Skin epidermis (tissue), 12 donors: ENCODE data around the gene CCDC24.

Experiments
- H3K27ac ChIP-seq, 21 experiments: fragments of 200-600 bp; sonication (generic) in 11 of 21; one replicate each; pipeline ENCODE4 v1.5.0; 2020; ENCODE audit warnings: mild to moderate bottlenecking in 3 of 21, inconsistent platforms in 2 of 21, moderate library complexity in 2 of 21
- H3K4me3 ChIP-seq, 7 experiments: fragments of 200-600 bp; sonication (generic) in 2 of 7; one replicate each; pipeline ENCODE4 v1.5.0; 2020; ENCODE audit warnings: inconsistent platforms in 2 of 7, mild to moderate bottlenecking in 2 of 7, moderate library complexity in 1 of 7

CCDC24 gene

DNA sequence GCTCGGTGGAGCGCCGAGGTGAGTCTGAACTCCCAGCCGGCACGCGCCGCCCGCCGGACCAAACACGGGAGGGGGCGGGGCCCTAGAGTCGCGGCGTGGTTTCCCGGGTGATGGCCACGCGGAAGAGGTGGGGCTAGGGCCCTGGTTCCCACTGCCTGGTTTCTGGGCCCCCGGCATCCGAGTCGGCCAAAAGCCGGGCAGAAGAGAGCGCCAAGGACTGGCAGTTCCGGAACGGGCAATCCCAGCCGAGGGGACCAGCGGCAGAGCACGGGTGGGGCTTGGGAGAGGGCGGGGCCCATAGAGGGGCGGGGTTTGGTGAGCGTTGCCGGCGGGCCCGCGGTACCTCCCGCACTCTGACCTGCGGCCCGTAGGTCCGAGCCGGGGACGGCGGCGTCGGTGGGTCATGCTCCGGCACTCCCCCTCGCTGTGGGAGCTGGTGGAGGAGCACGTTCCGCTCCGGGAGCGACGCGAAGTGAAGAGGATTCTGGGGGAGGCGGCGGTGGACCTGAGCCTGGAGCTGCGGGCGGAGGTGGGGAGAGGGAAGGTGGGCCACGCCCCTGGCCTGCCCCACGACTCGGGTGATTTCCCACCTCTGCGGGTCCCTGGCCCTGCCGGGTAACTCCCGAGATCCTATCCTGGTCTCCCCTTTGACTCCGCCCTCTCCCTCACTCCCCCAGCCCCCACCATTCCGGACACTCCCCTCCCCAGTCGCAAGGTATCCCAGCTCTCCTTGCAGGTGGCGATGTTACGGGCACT is at the start of gene CCDC24:
TSS of gene CCDC24 (plus strand) at position 124 of the 756 bp plus-strand sequence. CDS start at position 404, 280 bp downstream.
- H3K27ac ChIP-seq, result peak within 1 kb of the TSS in 19 of 21 experiments; percentile 34 to 86 (median 72)
- H3K4me3 ChIP-seq, result peak within 1 kb of the TSS; percentile 37 to 75 (median 66)

DNA sequence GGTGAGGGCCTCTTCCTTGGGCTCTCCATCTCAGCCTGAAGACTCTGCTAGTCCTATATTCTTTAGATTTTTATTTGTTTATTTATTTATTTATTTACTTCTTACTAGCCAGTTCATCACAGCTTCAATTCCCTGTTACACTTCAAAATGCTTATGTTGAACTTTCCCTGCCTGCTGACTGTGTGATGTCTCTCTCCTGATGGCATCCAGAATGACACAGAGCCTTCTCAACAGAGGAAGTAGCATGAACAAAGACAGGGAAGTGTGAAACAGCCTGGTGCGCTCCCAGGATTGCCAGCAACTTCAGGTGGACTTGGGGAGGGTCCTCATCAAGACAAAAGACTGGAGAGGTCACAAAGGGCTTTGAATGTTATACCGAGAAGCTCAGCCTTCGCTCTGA is 49.0 kb upstream of the CCDC24 start:
- Histone ChIP-seq H3K27ac (no peak overlapping the region), H3K4me3 (no peak overlapping the region)

DNA sequence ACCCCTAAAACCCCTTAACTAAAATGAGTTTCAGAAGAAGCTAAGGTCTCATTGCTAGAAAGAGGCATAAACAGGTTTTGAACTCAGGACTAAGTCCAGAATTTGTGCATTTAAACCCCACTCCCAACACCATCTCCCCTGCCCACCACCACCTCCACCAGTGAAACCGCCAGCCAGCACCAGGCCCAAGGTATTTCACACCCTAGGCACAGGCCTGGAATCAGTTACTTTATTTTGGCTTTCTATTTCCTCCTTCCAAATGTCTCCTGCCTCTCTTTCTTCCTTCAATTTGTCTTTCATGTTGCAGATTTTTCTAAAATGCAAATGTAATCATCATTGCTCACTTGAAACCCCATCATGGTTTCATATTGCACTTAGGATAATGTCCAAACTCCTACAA is 46.5 kb upstream of the CCDC24 start:
- H3K4me3 ChIP-seq, result no peak overlapping the region
- H3K27ac ChIP-seq, result no peak overlapping the region

GRCh38 chr1:43945674-43946235 is 45.6 kb upstream of the CCDC24 start:
- Histone ChIP-seq H3K4me3 (peak overlapping the region; percentile 58 to 86 (median 64)), H3K27ac (peak overlapping the region; percentile 32 to 100 (median 99))

DNA sequence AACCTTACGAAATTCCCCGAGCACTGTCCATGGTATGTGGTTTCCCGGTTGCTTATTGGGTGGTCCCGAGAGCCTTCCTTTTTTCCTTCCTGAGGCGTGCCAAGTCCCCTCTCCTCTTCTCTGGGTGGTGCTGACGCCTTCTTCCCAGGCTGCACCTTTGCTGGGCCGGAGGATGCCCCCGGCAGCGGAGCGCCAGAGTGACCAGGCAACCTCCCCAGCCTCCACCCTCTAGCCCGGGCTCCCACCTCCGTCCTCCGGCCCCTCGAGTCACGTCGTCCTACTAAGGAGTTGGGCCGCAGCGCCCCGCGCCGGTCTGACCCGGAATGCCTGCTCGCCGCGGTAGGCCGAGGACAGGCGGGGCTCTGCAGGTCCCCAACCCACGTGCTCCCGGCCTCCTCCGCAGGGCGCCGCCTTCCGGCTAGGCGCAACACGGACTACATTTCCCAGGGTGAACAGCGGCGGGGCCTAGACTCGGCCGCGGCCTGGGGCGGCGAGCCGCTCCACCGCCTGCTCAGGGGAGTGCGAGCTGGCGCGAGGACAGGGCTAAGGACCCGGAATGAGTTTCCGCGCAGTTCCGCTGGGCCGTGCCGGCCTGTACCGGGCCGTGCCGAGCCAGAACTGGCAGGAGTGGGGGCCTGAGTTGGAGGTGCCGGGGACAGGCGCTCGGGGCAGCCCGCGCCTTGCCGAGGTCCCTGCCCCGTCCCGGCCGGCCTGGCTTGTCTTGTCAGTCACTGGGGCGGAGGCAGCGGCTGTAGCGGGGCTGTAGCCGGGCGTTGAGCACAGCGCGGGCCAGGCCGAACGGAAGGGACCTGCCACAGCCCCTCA is 45.0 kb upstream of the CCDC24 start, which contains the start of gene IPO13:
TSS of gene IPO13 (plus strand) at position 715 of the 825 bp plus-strand sequence. CDS start 651 bp downstream, outside the sequence.
- Histone ChIP-seq H3K4me3 (peak within 1 kb of the TSS; percentile 58 to 86 (median 64)), H3K27ac (peak within 1 kb of the TSS; percentile 84 to 100 (median 99))

GRCh38 chr1:43947061-43947873 is 44.1 kb upstream of the CCDC24 start:
- H3K4me3 ChIP-seq, result peak overlapping the region; percentile 58 to 86 (median 64)
- H3K27ac ChIP-seq, result peak overlapping the region; percentile 84 to 100 (median 99)

DNA sequence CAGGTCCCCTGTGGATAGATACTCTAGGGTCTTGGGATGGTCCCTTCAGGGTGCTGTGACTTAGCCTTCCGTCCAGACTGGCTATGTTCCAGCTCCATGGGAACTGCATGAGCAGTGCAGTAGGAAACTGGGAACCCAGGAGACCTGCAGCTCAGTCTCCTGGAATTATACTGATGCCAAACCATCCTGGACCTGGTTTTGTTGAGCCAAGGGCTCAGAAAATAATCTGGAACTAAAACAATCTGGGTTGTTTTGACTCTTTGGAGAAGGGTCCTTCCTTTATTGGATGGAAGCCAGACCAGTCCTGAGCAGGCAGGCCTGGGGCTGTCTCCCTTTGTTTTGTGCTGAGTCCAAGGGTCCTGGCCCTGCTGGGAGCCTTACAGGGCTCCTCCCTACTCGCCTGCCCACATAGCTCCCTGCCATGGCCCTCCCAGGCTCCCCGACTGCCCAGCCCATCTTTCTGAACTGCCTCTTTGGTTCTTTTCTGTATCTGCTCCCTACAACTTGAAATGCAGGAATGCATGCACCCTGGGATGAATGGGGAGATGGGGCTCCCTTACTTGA is 43.4 kb upstream of the CCDC24 start:
- H3K4me3 ChIP-seq, result peak overlapping the region in 6 of 7 experiments; percentile 58 to 71 (median 63)

GRCh38 chr1:43949678-43950077 is 41.7 kb upstream of the CCDC24 start:
- H3K4me3 ChIP-seq, result no peak overlapping the region
- H3K27ac ChIP-seq, result no peak overlapping the region

More for the DNA sequence above, 43.4 kb upstream of the CCDC24 start:
- peak overlapping the region in 11 of 21 experiments; percentile 84 to 99 (median 98) for H3K27ac ChIP-seq

DNA sequence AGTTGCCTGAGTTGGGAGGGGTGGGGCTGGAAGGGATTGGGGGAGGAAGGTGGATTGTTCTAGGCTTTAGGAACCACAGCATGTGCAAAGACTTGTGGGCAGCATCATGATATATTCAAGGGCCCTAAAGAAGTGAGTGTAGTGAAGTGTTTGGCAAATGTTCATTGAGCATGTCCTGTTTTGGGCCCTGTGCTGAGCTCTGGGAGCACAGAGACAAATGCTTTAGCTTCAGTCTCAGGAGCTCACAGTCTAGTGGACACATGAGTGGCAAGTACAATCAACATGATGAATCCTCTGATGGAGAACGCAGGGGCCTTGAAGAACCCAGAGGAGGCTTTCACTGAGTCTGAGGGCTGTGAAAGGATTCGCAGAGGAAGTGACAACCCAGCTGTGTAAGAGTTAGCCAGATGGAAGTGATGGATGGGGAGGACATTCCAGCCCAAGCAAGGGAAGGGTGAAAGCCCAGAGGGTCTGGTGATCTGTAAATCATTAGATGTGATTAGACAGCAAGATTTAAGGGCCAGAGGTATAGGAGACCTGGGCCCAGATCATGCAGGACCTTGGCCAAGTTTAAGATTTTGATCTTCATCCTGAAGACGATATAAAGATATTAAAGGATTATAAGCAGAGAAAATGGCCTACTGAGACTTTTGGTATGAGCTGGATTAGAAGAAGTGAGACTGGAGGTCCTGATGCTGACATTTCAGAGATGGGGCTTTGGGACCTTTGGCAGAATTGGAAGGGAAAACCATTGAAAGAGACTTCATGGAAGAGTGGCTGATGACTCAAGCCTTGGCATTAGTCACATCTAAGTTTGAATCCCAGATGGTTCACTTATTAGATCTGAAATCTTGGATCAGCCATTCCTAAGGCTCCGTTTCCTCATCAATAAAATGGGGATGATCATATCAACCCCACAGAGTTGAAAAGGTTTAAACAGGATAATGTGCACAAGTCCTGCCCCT is 40.1 kb upstream of the CCDC24 start:
- Histone ChIP-seq H3K27ac (no peak overlapping the region), H3K4me3 (no peak overlapping the region)

DNA sequence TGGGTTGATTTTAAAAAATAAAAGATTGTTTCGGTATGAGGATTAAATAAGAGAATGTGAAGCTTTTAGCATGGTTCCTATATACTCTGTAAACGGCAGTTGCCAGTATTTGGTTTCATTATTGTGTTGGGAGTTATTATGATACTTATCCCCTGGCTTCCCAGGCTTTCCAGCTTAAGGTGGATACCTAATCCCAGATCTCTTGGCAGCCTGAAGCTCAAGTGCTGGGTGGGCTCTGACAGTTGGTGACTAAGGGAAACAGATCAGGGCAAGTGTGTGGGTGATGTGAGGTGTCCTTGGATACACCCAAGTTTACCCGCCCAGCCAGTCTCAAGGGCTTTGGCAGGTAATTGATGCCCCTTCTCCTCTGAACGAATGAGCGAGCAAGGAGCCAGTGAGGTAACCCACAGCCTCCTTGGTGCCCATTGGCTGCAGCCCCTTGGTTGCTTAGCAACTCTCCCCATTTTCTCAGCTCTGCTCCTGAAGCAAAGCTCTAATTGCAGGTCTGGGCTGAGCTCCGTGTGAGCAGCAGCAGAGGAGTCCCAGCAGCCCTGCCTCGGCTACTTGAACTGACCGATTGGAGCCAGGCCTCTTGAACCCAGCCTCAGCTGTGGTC is 38.6 kb upstream of the CCDC24 start:
- no peak overlapping the region for H3K4me3 ChIP-seq
- no peak overlapping the region for H3K27ac ChIP-seq

DNA sequence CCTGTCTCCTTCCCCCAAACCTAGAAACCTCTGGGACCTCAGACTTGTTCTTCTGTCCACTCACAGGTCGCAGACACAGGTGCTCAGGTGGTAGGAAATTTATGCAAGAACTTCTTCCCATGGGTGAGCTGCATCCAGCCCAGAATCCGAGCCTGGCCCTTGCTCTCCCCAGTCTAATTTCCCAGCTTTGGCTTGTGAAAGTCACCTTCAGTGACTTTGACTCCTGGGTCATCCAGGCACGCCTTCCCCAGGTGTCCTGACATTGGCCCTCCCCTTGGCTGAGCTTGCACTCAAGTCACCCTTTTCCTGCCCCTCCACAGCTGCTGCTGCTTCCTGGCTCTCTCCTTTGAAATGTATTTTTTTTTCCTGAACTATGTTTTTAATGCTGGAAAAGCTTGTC is 38.0 kb upstream of the CCDC24 start:
- Histone ChIP-seq H3K27ac (no peak overlapping the region), H3K4me3 (no peak overlapping the region)

DNA sequence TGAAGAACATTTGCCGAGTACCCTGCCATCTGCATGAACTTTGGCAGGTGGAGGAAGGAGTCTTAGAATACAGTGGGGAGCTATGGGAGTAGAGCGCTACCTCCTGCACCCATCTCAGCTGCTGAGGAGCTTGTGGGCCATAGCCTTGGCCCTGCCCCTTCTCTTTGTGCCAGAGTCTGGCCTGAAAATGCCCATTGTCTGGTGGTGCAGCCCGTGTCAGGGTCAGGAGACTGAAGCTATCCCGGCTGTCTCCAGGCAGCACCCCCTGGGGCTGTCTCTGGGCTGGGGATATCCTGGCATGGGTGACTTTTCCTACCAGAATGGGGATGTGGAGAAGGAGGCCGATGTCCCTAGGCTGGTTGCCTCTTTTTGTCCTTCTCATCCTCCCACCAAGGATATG is 37.4 kb upstream of the CCDC24 start:
- Histone ChIP-seq H3K27ac (no peak overlapping the region), H3K4me3 (no peak overlapping the region)

DNA sequence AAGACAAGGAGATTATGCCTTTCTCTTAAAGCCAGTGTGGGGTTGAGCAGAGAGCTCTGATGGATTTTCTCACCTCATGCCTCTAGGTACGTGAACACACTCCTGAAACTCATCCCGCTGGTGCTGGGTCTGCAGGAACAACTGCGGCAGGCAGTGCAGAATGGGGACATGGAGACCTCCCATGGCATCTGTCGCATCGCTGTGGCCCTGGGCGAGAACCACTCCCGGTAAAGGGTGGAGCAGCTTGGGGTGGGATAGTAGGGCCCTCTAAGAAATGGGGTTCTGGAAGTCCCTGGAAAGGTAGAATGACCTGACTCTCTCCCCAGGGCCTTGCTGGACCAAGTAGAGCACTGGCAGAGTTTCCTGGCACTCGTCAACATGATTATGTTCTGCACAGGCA is 35.2 kb upstream of the CCDC24 start:
- Histone ChIP-seq H3K27ac (no peak overlapping the region), H3K4me3 (no peak overlapping the region)

- Histone ChIP-seq H3K4me3 (no peak overlapping the region), H3K27ac (no peak overlapping the region)
These were observed 33.9 kb upstream of the CCDC24 start for GRCh38 chr1:43957407-43958040.

GRCh38 chr1:43958351-43959255 is 32.8 kb upstream of the CCDC24 start:
- H3K4me3 ChIP-seq, result no peak overlapping the region
- no peak overlapping the region for H3K27ac ChIP-seq

- Histone ChIP-seq H3K4me3 (no peak overlapping the region), H3K27ac (no peak overlapping the region)
These were observed 30.6 kb upstream of the CCDC24 start for GRCh38 chr1:43960798-43961197.
